Activated naive CD8-positive, alpha-beta T cell treated with anti-CD3 and anti-CD28 coated beads, Interleukin-2, amount 50 U/mL, for 24 hours (primary cell): ENCODE results near the gene ZNF677.
A peak's percentile ranks its signal among the peaks of the same experiment; 100 is the strongest.
"Not testable (repeated sequence)": the region's sequence is repeated elsewhere in the genome, so short reads cannot be mapped to it uniquely, and the experiment has no call there.

Experiments
- ATAC-seq: fragments of 150-1000 bp; cut with Tn5 transposase; one replicate; pipeline ENCODE4 v1.10.0; 2021
- DNase-seq: peaks from one replicate; pipeline ENCODE4 v3.0.0; 2021
- H3K27ac Mint-ChIP-seq: one replicate; pipeline ENCODE4 v1.8.0; 2021; ENCODE audit warnings: mild to moderate bottlenecking, mixed read lengths
- H3K27me3 Mint-ChIP-seq: one replicate; pipeline ENCODE4 v1.8.0; 2021; ENCODE audit warnings: mixed read lengths
- H3K36me3 Mint-ChIP-seq: one replicate; pipeline ENCODE4 v1.8.0; 2021; ENCODE audit warnings: low read depth, mixed read lengths
- H3K4me1 Mint-ChIP-seq: one replicate; pipeline ENCODE4 v1.8.0; 2021; ENCODE audit warnings: mixed read lengths
- H3K4me3 Mint-ChIP-seq: one replicate; pipeline ENCODE4 v1.8.0; 2021; ENCODE audit warnings: mild to moderate bottlenecking, moderate library complexity, mixed read lengths
- H3K9me3 Mint-ChIP-seq: one replicate; pipeline ENCODE4 v1.8.0; 2021; ENCODE audit warnings: mixed read lengths

The ZNF677 gene

DNA sequence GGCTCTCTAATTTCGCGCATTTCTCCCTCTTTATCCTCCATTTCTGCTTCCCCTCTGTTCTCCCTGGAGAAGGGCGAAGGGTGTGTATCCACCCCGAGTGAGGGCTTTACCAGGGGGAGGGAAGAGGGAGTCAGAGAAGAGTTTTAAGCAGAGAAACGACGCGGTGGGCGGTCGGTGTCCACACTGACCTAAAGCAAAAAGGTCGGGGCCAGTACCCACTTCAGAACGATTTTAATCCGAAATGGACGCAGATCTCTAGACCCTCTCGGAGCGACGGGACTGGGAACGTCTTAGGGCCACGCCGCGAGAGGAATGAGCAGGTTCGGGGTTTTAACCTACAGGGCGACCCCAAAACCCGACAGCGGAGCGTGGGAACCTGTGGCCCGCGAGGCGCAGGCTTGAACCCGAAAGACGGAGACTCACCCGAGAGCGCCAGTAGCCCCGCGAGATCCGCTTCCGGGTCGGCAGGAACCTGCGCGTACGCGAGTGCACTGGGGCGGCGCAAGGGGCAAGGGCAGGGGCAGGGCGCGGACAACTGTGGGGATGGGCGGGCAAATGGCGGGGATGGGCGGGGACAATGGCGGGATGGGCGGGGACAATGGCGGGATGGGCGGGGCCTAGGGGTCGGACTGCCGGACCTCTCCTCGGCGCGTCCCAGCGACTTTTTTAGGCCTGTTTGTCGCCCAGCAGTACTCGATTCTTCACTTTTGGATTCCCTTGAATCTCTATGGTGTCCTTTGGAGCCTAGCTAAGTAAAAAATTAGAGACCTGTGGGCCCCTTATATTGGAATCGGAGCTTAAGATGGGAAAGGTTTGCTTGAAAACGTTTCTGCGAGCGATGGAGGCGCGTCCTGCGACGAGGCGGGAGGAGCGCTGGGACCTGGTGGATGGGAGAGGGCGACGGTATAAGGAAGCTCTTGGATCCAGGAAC is at the start of gene ZNF677:
ZNF677 (minus strand) TSS at position 463 of the 931 bp plus-strand sequence. CDS start 3,323 bp downstream, outside the sequence.
- Mint-ChIP-seq H3K36me3 (peaks cover 48% of the 10 kb centered on the region), H3K4me3 (peak within 1 kb of the TSS; percentile 81), H3K27me3 (no peaks in the 10 kb centered on the region), H3K27ac (peak within 1 kb of the TSS; percentile 57), H3K9me3 (peaks cover 60% of the 10 kb centered on the region), H3K4me1 (peaks cover 14% of the 10 kb centered on the region)
- peak; percentile 80 for DNase-seq
- ATAC-seq = peak; percentile 100

DNA sequence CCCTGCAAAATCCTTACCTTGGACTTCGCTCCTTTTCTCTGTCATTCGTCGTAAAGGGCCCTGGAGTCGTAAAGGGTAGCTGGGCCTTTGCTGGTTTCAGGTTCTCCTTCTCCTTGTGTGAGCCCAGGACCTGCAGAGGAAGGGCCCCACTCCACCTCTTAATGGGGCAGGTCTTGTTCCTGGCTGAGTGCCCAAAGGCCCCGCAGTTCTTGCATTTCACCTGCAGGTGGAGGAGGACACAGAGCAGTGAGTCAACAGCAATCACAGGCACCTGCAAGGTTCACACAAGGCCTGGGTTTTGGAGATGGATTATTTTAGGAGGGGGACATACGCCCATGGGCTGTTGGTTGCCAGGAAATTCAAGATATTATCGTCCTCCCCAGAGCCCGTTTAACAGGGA is 46.7 kb upstream of the ZNF677 start:
- ATAC-seq, H3K4me1 Mint-ChIP-seq, H3K27me3 Mint-ChIP-seq, H3K4me3 Mint-ChIP-seq, H3K27ac Mint-ChIP-seq, DNase-seq, H3K36me3 Mint-ChIP-seq: not testable (repeated sequence)
- H3K9me3 Mint-ChIP-seq = peaks cover 35% of the 10 kb centered on the region

DNA sequence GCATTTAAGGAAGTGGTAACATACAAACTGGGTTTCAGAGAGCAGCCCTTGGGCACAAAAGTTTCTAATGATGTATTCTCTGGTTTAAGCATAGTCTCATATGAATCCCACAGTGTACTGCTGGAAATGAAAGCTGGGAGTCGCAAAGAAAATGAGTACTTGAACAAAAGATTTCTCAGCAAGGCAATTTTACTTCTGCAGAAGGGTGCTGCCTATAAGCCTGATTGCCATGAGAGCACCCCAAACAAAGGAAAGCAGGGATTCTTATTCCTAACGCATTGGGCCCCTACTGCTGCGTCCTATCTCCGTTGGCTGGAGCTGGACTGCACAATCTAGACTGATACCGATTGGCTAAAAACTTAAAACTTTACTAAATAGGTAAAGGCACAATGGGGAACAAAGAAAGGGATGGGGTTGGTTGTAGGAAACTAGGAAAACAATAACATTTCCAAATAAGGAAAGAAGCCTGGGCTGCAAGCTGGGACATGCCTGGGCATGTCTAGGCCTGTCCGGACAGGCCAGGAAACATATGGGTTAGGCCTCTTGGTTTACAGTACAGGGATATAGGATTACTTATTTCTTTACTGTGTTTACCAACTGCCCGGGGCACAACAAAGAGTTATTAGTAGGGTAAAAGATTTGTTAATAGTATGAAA is 40.2 kb upstream of the ZNF677 start:
- H3K4me1 Mint-ChIP-seq = no peaks in the 10 kb centered on the region
- H3K27ac Mint-ChIP-seq = no peak overlapping the region
- DNase-seq (no peak), ATAC-seq (no peak)
- H3K9me3 Mint-ChIP-seq = peaks cover 41% of the 10 kb centered on the region
- no peak overlapping the region for H3K4me3 Mint-ChIP-seq
- H3K27me3 Mint-ChIP-seq = no peaks in the 10 kb centered on the region
- peaks cover 5% of the 10 kb centered on the region for H3K36me3 Mint-ChIP-seq

DNA sequence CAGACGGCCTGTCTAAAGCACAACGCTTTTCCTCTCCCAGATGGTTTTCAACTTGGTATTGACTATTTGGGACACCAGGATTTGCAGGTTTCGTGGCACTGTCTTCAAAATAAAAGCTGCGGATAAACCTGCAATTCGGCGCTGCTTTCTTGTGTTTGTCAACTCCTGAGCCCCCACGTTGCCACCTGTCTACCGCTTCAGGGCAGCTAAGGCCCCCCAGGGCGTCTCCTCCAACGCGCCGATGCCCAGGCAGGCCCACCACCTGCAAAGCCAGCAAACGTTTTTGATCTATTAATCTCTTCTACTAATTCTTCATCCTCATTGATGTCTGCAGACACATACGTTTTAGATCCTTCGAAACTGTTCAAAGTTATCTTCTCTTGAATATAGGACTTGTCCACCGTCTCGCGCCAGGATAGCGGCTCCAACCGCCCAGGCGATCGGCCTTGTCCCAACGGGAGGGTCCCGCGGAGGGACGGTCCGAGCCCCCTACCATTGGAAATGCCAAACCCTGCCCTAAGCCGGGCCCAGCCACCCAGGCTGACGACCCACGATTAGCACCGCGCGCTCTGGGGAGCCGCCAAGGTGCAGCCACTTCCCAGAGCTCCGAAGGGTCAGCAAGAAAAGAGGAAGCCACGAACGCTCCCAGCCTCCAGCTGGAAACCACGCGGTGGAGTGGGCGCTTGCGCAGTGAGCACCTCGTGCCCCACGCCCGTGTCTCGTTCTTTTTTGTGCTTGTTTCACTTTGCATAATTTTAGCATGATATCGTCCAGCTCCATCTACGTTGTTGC is 36.3 kb upstream of the ZNF677 start:
- H3K36me3 Mint-ChIP-seq = peaks cover 5% of the 10 kb centered on the region
- H3K9me3 Mint-ChIP-seq = peaks cover 46% of the 10 kb centered on the region
- H3K27me3 Mint-ChIP-seq = no peaks in the 10 kb centered on the region
- no peak overlapping the region for H3K27ac Mint-ChIP-seq
- DNase-seq (no peak), ATAC-seq (no peak)
- H3K4me1 Mint-ChIP-seq = no peaks in the 10 kb centered on the region
- no peak overlapping the region for H3K4me3 Mint-ChIP-seq

DNA sequence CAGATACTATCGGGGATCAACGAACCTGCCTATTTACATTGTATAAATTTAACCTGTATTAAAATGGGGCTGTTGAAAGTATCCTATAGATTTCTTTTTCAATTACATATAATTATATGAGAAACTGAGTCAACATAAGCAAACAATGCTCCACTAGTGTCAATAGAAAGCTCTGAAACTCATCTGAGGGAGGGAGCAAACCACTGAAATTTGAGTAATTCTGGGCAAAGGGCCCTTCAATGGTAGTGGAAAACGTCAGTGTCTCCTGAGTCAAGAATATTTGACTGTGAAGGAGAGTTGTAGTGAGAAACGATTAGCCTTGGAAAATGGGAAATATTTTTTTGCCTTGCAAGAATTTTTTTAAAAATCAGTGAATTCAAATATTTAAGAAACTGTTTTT is 30.4 kb upstream of the ZNF677 start:
- Mint-ChIP-seq H3K27ac (no peak overlapping the region), H3K9me3 (peaks cover 24% of the 10 kb centered on the region)
- no peak for DNase-seq

GRCh38 chr19:53281947-53282346 is 27.3 kb upstream of the ZNF677 start:
- H3K27ac Mint-ChIP-seq, ATAC-seq, H3K36me3 Mint-ChIP-seq, H3K4me1 Mint-ChIP-seq, H3K4me3 Mint-ChIP-seq, H3K27me3 Mint-ChIP-seq: not testable (repeated sequence)
- peaks cover 23% of the 10 kb centered on the region for H3K9me3 Mint-ChIP-seq
- peak; percentile 10 for DNase-seq

More for the DNA sequence above, 30.4 kb upstream of the ZNF677 start:
- H3K36me3 Mint-ChIP-seq = peaks cover 1% of the 10 kb centered on the region
- no peaks in the 10 kb centered on the region for H3K4me1 Mint-ChIP-seq
- no peak for ATAC-seq
- no peaks in the 10 kb centered on the region for H3K27me3 Mint-ChIP-seq
- no peak overlapping the region for H3K4me3 Mint-ChIP-seq

- H3K36me3 Mint-ChIP-seq = peaks cover 6% of the 10 kb centered on the region
- H3K4me1 Mint-ChIP-seq = no peaks in the 10 kb centered on the region
- peaks cover 52% of the 10 kb centered on the region for H3K9me3 Mint-ChIP-seq
- H3K4me3 Mint-ChIP-seq = no peak overlapping the region
- DNase-seq = no peak
- ATAC-seq = no peak
- H3K27me3 Mint-ChIP-seq = no peaks in the 10 kb centered on the region
- H3K27ac Mint-ChIP-seq = no peak overlapping the region
These were observed 20.8 kb upstream of the ZNF677 start for GRCh38 chr19:53275480-53275879.

- no peaks in the 10 kb centered on the region for H3K27me3 Mint-ChIP-seq
- no peaks in the 10 kb centered on the region for H3K4me1 Mint-ChIP-seq
- no peak overlapping the region for H3K27ac Mint-ChIP-seq
- peaks cover 11% of the 10 kb centered on the region for H3K36me3 Mint-ChIP-seq
- H3K9me3 Mint-ChIP-seq = peaks cover 50% of the 10 kb centered on the region
- DNase-seq (no peak), ATAC-seq (no peak)
- H3K4me3 Mint-ChIP-seq = no peak overlapping the region
These were observed 17.4 kb upstream of the ZNF677 start for GRCh38 chr19:53272044-53272443.

DNA sequence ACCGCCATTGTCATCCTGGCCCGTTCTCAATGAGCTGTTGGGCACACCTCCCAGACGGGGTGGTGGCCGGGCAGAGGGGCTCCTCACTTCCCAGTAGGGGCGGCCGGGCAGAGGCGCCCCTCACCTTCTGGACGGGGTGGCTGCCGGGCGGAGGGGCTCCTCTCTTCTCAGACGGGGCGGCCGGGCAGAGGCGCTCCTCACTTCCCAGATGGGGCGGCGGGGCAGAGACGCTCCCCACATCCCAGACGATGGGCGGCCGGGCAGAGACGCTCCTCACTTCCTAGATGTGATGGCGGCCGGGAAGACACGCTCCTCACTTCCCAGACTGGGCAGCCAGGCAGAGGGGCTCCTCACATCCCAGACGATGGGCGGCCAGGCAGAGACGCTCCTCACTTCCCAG is 15.2 kb upstream of the ZNF677 start:
- Mint-ChIP-seq H3K36me3 (peaks cover 12% of the 10 kb centered on the region), H3K9me3 (peaks cover 56% of the 10 kb centered on the region)
- H3K4me1 Mint-ChIP-seq, ATAC-seq, H3K27me3 Mint-ChIP-seq, H3K4me3 Mint-ChIP-seq, H3K27ac Mint-ChIP-seq, DNase-seq: not testable (repeated sequence)

DNA sequence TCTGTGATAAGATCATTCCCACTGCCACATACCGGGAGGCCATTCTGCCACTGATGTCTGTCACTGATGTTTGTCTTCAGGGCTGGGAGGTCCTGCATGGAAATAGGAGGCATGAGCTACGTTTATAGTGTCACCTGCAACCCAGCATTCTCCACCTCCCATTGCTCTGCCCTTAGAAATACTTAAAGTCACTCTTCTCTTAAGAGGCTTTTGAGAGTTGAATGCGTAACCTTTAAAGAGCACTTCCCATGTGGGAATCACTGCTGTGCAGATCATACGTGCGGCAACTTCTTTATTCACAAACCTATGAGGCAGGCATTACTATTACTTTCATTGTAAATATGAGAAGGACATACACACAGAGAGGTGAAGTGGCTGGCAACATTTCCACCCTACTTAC is 12.9 kb upstream of the ZNF677 start, which contains the start of gene VN1R4:
VN1R4 (minus strand) TSS at position 101 of the 400 bp plus-strand sequence; CDS start at position 43, 58 bp downstream.
- H3K27ac Mint-ChIP-seq, DNase-seq, H3K4me3 Mint-ChIP-seq, H3K27me3 Mint-ChIP-seq, H3K4me1 Mint-ChIP-seq, ATAC-seq: not testable (repeated sequence)
- Mint-ChIP-seq H3K9me3 (peaks cover 55% of the 10 kb centered on the region), H3K36me3 (peaks cover 12% of the 10 kb centered on the region)

DNA sequence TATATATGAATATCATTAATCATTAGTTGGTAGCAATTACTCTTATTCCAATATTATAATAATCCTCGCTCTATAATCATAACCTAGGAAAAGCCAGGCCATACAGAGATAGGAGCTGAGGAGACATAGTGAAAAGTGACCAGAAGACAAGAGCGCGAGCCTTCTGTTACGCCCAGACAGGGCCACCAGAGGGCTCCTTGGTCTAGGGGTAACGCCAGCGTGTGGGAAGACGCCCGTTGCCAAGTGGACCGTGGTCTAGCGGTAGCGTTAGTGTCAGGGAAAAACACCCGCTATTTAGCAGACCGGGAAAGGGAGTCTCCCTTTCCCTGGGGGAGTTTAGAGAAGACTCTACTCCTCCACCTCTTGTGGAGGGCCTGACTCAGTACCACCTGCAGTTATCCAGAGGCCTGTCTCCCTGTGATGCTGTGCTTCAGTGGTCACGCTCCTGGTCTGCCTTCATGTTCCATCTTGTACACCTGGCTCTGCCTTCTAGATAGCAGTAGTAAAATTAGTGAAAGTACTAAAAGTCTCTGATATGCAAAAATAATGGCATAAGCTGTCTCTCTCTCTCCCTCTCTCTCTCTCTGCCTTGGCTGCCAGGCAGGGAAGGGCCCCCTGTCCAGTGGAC is 3.2 kb upstream of the ZNF677 start, which contains the start of gene VN1R2:
VN1R2 (plus strand) TSS at position 578 of the 628 bp plus-strand sequence. CDS start 84 bp downstream, outside the sequence.
- H3K4me3 Mint-ChIP-seq, H3K27me3 Mint-ChIP-seq, H3K27ac Mint-ChIP-seq, DNase-seq, ATAC-seq: not testable (repeated sequence)
- Mint-ChIP-seq H3K4me1 (peaks cover 14% of the 10 kb centered on the region), H3K36me3 (peaks cover 26% of the 10 kb centered on the region), H3K9me3 (peaks cover 54% of the 10 kb centered on the region)

DNA sequence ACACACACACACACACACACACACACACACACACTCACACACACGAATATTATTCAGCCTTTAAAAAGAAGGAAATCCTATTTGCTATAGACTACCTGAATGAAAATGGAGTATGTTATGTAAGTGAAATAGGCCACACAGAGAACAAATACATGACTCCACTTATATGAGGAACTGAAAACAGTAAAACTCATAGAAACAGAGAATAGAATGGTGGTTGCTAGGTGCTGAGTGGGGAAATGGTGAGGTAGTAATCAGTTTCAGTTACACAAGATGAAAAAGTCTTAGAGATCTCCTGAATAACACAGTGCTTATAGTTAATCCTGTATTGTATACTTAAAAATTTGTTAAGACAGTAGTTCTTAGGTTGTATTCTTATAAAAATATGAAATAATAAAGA is 8.2 kb downstream of the ZNF677 start:
- H3K4me3 Mint-ChIP-seq = no peak overlapping the region
- ATAC-seq (no peak), DNase-seq (no peak)
- H3K9me3 Mint-ChIP-seq = peaks cover 75% of the 10 kb centered on the region
- H3K4me1 Mint-ChIP-seq = no peaks in the 10 kb centered on the region
- peaks cover 79% of the 10 kb centered on the region for H3K36me3 Mint-ChIP-seq
- H3K27ac Mint-ChIP-seq = no peak overlapping the region
- H3K27me3 Mint-ChIP-seq = no peaks in the 10 kb centered on the region

DNA sequence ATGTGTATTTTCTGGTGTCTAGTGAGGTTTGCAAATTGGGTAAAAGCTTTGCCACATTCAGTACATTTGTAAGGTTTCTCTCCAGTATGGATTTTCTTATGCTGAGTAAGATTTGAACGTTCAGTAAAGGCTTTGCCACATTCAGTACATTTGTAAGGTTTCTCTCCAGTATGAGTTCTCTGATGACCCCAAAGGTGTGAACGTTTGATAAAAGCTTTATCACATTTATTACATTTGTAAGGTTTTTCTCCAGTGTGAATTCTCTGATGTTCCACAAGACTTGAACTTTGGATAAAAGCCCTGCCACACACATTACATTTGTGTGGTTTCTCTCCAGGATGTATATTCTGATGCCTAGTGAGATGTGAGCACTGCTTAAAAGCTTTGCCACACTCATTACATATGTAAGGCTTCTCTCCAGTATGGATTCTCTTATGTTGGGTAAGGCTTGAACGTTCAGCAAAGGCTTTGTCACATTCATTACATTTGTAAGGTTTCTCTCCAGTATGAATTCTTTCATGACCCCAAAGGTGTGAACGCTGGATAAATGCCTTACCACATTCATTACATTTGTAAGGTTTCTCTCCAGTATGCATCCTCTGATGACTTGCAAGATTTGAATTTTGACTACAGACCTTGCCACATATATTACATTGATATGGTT is 17.4 kb downstream of the ZNF677 start:
- Mint-ChIP-seq H3K27me3 (no peaks in the 10 kb centered on the region), H3K27ac (no peak overlapping the region), H3K4me3 (no peak overlapping the region), H3K9me3 (peaks cover 68% of the 10 kb centered on the region), H3K36me3 (peaks cover 65% of the 10 kb centered on the region), H3K4me1 (no peaks in the 10 kb centered on the region)
- ATAC-seq = no peak
- DNase-seq = no peak
